Mucosa of descending colon (tissue), 3 donors: ENCODE measurements around the gene GTF2H4. TPM values are rescaled to one million over a fixed set of nuclear protein-coding genes. Genes with fewer than 3 reads are reported as not detected.
"Not testable (repeated sequence)": the region's sequence is repeated elsewhere in the genome, so short reads cannot be mapped to it uniquely, and the experiment has no call there.

Experiments used
- ATAC-seq: fragments of 200-7000 bp; cut with Tn5 transposase; one replicate; pipeline ENCODE4 v1.9.1; 2020; ENCODE audit warnings: mild to moderate bottlenecking, moderate library complexity
- DNase-seq, 3 donors: peaks; one replicate each; pipeline ENCODE4 v3.0.0-alpha.2; 2020
- H3K36me3 ChIP-seq: fragments of 200-600 bp; one replicate; pipeline ENCODE4 v1.8.0; 2021; ENCODE audit warnings: low read depth, mild to moderate bottlenecking
- H3K4me1 ChIP-seq: fragments of 200-600 bp; one replicate; pipeline ENCODE4 v1.8.0; 2021; ENCODE audit warnings: low read depth, mild to moderate bottlenecking
- H3K4me3 ChIP-seq: fragments of 200-600 bp; one replicate; pipeline ENCODE4 v1.8.0; 2021; ENCODE audit warnings: mild to moderate bottlenecking
- H3K9me3 ChIP-seq: fragments of 200-600 bp; one replicate; pipeline ENCODE4 v1.8.0; 2021; ENCODE audit warnings: mild to moderate bottlenecking
- CTCF ChIP-seq: fragments of 200-600 bp; IDR thresholded peaks from one replicate; pipeline ENCODE4 v1.8.0; 2022; ENCODE audit warnings: antibody characterized with exemption, mild to moderate bottlenecking
- intact Hi-C, 2 donors: fragments of 100-400 bp; cut with DNase I in 1 of 2; cut with micrococcal nuclease in 1 of 2; formaldehyde crosslinking; loops; one replicate each; pipeline versions ENCODE4 v1.11.0 to v1.11.1; 2022; cut with DNase I, micrococcal nuclease
- total RNA-seq, 3 donors: library from RNA; stranded (reverse); fragmentation: NEBNext Ultra II Directional in 2 of 3; extraction: Animal tissue kit (Norgen Biotek cat#: 25700) in 2 of 3; gene quantifications; one replicate each; pipeline versions ENCODE4 v1.2.1 to v1.2.4, GENCODE V29; 2021 to 2023
- donor health status: DM: no; HTN: no; CAD: no; lungs with moderate emphysema.
- donor health status: DM: no; HTN: no; CAD: no.
- donor health status: DM: no; HTN: yes; CAD: no.

Gene GTF2H4
- total RNA-seq, 3 donors from 2014 or later: 17.0 to 25.3 (median 25.0) TPM

DNA sequence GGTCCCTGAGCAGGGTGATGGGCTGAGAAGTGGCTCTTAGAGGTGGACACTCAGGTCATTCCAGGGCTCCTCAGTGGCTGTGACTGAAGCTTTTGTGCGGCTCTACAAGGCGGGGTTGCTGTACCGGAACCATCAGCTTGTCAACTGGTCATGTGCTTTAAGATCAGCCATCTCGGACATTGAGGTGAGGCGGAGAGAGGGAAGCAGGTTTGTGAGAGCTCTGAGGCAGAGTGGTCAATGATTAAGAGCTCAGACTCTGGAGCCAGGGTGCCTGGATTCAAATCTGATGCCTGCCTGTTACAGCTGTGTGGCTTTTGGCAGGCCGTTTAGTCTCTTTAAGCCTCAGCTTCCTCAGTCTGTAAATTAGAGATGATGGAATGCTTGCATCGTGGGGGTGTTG, 9.0 kb downstream of the GTF2H4 start:
- DNase-seq (no peak), ATAC-seq (no peak)
- TF ChIP-seq CTCF: no peak
- Histone ChIP-seq H3K36me3 (no peaks in the 10 kb centered on the region), H3K9me3 (no peaks in the 10 kb centered on the region), H3K4me3 (no peak overlapping the region), H3K4me1 (peaks cover 15% of the 10 kb centered on the region)
- intact Hi-C loops: loop anchor here in 1 of 2 donors (5.0 kb wide), 1 partner anchor 170 kb away; no protein-coding TSS in a partner anchor

GRCh38 chr6:30917487-30917886, 9.5 kb downstream of the GTF2H4 start:
- H3K4me3 ChIP-seq: no peak overlapping the region
- H3K4me1 ChIP-seq: peaks cover 15% of the 10 kb centered on the region
- DNase-seq (no peak), ATAC-seq (no peak)
- H3K9me3 ChIP-seq: no peaks in the 10 kb centered on the region
- no peaks in the 10 kb centered on the region for H3K36me3 ChIP-seq
- intact Hi-C loops: loop anchor here in 1 of 2 donors (5.0 kb wide), 1 partner anchor 170 kb away; no protein-coding TSS in a partner anchor
- TF ChIP-seq CTCF: no peak

GRCh38 chr6:30918670-30919069, 10.7 kb downstream of the GTF2H4 start:
- intact Hi-C loops: loop anchor here in 1 of 2 donors (5.0 kb wide), 1 partner anchor 169 kb away; no protein-coding TSS in a partner anchor
- ATAC-seq (no peak), DNase-seq (no peak)
- Histone ChIP-seq H3K9me3 (no peaks in the 10 kb centered on the region), H3K4me3 (no peak overlapping the region), H3K36me3 (no peaks in the 10 kb centered on the region), H3K4me1 (peaks cover 11% of the 10 kb centered on the region)
- TF ChIP-seq CTCF: no peak

GRCh38 chr6:30922447-30922852, 14.4 kb downstream of the GTF2H4 start:
- H3K9me3 ChIP-seq: no peaks in the 10 kb centered on the region
- no peak overlapping the region for H3K4me3 ChIP-seq
- TF ChIP-seq CTCF: no peak
- no peaks in the 10 kb centered on the region for H3K36me3 ChIP-seq
- H3K4me1 ChIP-seq: no peaks in the 10 kb centered on the region
- no peak for DNase-seq
- ATAC-seq: no peak
- intact Hi-C loops: loop anchor here in 1 of 2 donors (5.0 kb wide), 1 partner anchor 145 kb away; no protein-coding TSS in a partner anchor

DNA sequence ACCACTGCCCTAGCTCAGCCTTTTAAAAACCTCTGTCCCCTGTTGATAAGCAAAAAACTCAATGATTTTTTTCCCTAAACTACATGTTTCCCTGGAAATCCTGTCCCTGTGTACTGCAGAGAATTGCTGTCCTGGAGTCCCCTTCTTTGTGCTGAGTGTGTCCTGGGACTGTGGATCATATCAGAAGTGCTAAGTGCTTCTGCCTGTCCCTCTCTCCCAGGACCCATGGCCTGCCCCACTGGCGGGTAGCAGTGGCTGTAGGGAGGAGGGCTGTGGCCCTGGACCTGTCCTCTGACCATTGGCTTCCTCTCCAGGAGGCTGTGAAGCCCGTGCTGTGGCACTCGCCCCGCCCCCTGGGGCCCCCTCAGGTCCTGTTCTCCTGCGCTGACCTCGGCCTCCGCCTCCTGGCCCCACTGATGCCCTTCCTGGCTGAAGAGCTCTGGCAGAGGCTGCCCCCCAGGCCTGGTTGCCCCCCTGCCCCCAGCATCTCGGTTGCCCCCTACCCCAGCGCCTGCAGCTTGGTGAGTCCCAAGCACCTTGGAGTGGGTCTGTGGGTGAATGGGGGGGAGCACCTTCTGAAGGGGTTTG, 16.1 kb downstream of the GTF2H4 start:
- intact Hi-C loops: loop anchor here in 1 of 2 donors (5.0 kb wide), 1 partner anchor 143 kb away; no protein-coding TSS in a partner anchor
- ATAC-seq: not testable (repeated sequence)

GRCh38 chr6:30926644-30927043, 18.6 kb downstream of the GTF2H4 start:
- Histone ChIP-seq H3K4me3 (no peak overlapping the region), H3K9me3 (peaks cover 7% of the 10 kb centered on the region), H3K4me1 (no peaks in the 10 kb centered on the region), H3K36me3 (no peaks in the 10 kb centered on the region)
- intact Hi-C loops: no loop called here
- ATAC-seq: peak; percentile 90
- TF ChIP-seq CTCF: no peak
- DNase-seq: no peak

More for the DNA sequence above, 16.1 kb downstream of the GTF2H4 start:
- H3K36me3 ChIP-seq, H3K9me3 ChIP-seq, H3K4me3 ChIP-seq, H3K4me1 ChIP-seq, DNase-seq: not testable (repeated sequence)

DNA sequence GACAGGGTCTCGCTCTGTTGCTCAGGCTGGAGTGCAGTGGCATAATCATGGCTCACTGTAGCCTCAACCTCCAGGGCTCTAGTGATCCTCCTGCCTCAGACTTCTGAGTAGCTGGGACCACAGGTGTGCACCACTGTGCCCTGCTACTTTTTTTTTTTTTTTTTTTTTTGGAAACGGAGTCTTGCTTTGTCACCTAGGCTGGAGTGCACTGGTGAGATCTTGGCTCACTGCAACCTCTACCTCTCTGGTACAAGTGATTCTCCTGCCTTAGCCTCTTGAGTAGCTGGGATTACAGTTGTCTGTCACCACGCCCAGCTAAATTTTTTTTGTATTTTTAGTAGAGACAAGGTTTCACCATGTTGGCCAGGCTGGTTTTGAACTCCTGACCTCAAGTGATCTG, 19.1 kb downstream of the GTF2H4 start:
- H3K4me3 ChIP-seq, DNase-seq, H3K36me3 ChIP-seq, intact Hi-C loops, ATAC-seq, H3K9me3 ChIP-seq, H3K4me1 ChIP-seq: not testable (repeated sequence)
